NCI-H2227 (cell line): ENCODE measurements around the gene RAE1.
A peak's percentile ranks its signal among the peaks of the same experiment; 100 is the strongest.

ENCODE experiments used
- DNase-seq: peaks from one replicate; lab custom pipeline; 2025; ENCODE audit not compliant: unreplicated experiment; lab: John Stamatoyannopoulos, UW

The RAE1 gene

GRCh38 chr20:57351042-57351783 is at the start of gene RAE1:
Gene RAE1, plus strand, starts transcription at chr20:57351255. Its CDS starts 2,784 bp downstream, at chr20:57354039.
- DNase-seq, result peak; percentile 95

DNA sequence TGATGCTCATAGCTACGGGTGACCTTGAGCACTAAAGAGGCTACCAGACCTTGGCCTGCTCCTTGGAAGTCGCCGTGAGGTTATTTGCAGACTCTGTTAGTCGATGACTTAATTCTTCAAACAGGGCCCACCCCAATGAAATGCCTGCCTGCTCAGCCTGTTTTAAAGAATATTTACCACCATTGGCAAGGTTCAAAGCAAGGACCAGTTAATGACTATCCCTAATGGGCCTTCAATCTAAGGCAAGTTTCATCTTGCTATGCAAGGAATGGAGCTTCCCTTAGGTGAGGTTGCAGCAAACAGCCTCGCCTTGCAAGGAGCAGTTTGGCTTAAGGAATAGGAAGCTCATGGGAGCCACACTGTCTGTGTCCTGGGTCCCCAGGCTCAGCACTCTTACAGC is 44.3 kb upstream of the RAE1 start:
- DNase-seq, result no peak

- no peak for DNase-seq
Measured at GRCh38 chr20:57308451-57309271, 42.4 kb upstream of the RAE1 start.

GRCh38 chr20:57309544-57310115 is 41.4 kb upstream of the RAE1 start:
- no peak for DNase-seq

DNA sequence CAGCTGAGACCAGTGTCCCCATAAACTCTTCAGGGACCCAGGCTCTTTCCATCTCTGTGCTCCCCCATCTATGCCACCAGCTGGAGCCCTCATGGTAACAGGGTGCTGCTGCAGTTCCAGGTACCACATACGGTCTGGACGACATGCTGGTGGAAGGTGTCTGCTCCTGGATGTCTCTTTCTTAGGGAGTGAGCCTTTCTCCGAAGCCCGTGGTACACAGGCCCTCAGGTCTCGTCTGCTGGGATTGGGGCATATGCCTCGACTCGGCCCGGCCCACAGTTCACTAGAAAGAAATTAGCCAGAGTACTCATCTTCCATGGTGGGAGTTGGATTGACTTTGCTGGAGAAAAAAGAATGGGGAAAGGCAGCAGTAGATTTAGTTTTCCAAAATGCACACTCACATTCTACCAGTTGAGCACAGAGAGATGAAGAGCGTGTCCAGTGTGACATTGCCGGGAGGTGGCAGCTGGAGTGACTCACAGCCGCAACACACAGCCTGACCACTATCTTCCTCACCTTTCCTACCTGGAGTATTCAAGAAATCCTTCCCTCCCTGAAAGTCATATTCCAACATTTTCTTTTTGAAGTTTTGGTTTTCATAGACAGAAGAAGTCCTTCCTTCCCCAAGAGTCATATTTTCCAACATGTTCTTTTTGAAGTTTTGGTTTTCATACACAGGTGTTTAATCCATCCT is 40.1 kb upstream of the RAE1 start:
- DNase-seq, result no peak

DNA sequence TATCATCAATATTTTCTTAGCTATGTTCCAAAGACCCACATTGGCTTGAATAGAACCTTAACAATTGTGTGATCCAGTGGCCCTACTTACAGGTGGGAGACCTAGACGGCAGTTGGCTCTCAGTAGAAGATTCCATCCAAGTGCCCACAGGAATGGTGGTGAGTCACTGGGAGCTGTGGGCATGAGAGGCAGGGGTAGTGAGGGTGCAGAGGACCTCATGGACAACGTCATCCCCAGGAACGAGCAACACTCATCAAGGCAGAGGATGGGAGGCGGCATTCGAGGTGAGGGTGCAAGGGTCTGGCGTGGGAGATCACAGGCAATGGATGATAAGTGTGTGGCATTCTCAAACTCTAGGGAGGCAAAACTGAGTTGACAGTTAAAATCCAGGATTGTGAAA is 38.9 kb upstream of the RAE1 start:
- DNase-seq, result no peak

DNA sequence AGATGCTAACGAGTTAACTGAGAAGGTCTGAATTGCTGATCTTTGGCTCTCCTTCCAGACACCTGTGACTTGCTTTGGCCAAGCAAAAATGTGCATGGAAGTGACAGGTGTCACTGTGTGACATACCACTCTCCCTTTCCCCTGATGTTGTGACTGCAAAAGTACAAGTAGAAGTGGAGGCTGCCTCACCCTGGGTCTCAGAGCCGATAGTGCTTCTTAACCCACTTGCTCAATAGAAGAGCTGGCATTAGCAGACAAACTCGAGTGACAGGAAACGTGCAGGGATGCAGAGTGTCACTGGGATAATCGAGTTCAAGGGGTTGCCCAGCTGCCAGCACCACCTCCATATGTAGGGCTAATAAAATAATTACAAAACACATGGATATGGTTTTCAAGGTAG is 37.8 kb upstream of the RAE1 start:
- DNase-seq, result no peak

- no peak for DNase-seq
Measured at GRCh38 chr20:57313951-57314350, 37.1 kb upstream of the RAE1 start.

DNA sequence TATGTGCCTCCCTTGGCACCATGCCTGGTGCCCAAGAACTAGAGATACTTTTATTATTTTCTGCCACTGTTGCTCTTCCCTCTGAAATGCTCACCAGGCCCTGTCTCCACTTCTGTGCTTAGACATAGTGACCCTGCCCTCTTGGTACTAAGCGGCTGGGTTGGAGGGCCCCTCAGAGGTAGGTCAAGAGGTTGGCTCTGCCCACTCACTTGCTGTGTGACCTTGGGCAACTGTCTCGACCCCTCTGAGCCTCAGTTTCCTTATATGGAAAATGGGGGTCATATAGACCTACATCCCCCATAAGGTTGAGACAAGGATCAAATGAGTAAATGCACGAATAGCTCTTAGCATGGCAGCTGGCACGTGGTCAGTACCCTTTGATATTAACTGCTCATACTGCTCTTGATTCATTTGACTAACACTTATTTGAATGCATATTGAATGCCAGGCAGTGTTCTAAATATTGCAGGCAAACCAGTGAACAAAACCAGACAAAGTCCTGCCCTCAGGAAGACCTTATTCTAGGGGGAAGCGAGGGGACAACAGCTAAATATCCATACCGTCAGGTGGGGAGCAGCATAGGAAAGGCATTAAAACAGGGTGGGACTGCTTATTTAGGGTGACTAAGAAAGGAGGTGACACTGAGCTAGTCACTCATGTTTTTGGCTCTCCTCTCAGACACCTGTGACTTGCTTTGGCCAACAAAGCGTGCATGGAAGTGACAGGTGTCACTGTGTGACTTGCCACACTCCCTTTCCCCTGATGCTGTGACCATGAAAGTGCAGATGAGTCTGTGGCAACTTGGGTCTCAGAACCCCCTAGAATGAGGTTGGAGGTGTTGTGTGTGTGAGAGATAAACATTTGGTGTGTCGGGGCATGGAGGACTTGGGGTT is 35.7 kb upstream of the RAE1 start:
- no peak for DNase-seq

DNA sequence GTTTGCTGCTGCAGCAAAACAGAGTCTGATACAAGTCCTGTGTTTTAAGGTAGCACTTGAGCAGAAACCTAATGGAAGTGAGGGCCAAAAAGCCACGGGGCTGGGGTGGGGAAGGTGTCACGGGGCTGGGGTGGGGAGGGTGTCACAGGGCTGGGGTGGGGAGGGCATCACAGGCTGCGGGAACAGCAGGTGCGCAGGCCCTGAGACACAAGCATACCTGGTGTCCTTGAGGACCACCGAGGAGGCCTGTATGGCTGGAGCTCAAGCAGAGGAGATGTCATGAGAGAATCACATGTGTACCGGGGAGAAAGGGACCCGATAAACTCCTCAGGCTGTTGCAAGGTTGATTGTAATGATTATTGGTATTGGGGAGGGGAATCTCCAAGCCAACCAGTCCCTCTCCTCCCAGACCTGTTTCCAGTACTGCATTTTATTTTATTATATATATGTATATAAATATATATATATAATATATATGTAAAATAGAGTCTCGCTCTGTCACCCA is 35.0 kb upstream of the RAE1 start:
- no peak for DNase-seq

DNA sequence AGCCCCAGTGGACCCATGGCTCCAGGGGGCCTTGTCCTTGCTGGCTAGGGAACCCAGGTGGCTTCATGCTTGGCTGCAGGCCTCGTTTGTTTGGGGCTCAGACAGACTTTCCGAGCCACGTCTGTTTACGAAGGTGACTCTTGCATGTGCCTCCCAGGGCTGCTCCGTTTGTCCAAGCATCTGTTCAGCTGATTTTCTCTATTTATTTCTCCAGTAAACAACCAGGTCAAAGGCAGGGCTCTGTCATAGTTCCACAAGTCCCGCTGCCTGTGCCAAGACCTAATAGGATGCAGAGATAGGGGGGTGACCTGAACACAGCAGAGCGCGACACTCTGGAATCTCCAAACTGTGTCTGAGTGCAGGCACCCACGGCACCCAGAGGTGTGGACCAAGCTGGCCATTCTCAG is 34.3 kb upstream of the RAE1 start:
- DNase-seq, result no peak

DNA sequence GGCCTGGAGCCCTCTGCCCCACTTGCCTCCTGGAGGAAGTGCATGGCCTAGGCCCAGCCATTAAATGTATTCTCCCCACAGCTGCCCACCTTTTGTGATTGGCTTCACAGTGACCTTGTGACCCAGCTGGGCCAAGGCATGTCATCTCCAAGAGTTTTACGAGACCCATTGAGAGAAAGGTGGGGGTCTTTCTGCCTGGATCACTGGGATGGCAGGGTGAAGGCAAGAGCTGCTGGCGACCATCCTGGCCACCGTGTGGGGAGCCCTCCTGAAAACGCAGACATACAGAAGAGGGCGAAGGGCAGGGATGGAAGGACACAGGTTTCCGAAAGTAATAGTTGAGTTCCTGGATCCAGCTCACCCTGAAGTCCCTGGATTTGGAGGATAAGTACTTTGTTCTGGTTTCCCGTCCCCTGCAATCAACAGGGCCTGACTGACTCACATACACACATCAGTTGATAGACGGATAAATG is 33.7 kb upstream of the RAE1 start:
- DNase-seq, result no peak

DNA sequence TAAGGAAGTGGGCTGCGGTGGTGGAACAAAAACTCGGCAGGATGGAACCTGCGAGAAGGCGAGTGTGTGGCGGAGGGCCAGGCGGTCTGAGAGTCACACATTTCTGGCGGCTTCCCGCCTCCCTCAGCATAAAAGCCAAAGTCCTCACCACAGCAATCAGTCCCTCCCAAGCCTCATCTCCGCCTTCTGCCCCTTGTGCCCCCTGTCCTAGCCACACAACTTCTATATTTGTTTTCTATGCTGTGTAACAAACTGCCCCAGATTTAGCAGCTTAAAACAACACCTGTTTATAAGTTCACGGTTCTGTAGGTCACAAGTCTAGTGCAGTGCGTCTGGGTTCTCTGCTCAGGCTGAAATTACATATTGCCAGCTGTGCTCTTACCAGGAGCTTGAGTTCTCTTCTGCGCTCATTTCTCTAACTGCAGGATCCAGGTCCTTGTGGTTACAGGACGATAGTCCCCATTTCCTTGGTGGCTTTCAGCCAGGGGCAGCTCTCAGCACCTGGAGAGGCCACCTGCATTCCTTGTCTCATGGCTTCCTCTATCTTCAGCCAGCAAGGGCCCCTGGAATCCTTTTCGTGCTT is 33.2 kb upstream of the RAE1 start:
- DNase-seq, result no peak

GRCh38 chr20:57319584-57319983 is 31.5 kb upstream of the RAE1 start:
- DNase-seq, result no peak

DNA sequence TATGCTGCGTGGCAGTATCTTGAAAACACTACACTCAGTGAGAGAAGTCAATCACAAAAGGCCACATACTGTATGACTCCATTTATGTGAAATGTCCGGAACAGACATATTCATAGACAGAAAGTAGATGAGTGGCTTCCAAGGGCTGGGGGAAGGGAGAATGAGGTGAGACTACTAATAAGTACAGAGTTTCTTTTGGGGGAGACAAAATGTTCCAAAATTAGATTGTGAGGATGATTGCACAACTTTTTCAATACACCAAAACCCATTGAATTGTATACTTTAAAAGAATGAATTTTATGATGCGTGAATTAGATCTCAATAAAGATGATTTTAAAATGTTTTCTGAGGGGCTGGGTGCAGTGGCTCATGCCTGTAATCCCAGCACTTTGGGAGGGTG is 30.7 kb upstream of the RAE1 start:
- DNase-seq, result no peak

- no peak for DNase-seq
Measured at GRCh38 chr20:57321142-57321541, 29.9 kb upstream of the RAE1 start.

DNA sequence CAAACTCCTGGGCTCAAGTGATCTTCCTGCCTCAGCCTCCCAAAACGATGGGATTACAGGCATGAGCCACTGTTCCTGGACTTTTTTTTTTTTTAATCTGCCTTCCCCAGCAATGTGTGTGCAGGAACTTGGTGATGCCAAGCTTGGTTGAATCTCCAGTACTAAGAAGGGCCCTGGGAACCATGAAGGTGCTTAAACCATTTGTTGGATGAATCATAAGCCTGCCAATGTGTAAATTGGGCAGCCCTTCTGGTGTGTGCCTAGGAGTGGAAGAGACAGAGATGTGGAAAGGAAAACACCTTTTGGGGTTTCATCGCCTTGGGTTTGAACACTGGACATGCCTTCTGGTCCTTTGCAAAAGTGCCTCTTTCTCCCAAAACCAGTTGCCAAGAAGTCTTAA is 28.6 kb upstream of the RAE1 start:
- DNase-seq, result no peak

- no peak for DNase-seq
Measured at GRCh38 chr20:57323034-57323433, 28.0 kb upstream of the RAE1 start.

GRCh38 chr20:57325632-57326356 is 25.3 kb upstream of the RAE1 start:
- no peak for DNase-seq
